Ovary (tissue), 9 donors: ENCODE results near the gene NT5C1A. TPM values are rescaled to one million over a fixed set of nuclear protein-coding genes. Genes with fewer than 3 reads are reported as not detected.

Experiments
- DNase-seq, 5 donors: peaks; one replicate each; pipeline ENCODE4 v3.0.0-alpha.2; 2019 to 2020
- H3K27ac ChIP-seq, 2 donors: fragments of 200-600 bp; one replicate each; pipeline versions ENCODE4 v1.5.1 to v1.8.0; 2019 to 2022
- H3K27me3 ChIP-seq: fragments of 200-600 bp; one replicate; pipeline ENCODE4 v1.8.0; 2022
- H3K36me3 ChIP-seq: fragments of 200-600 bp; sonication (generic); one replicate; pipeline ENCODE4 v1.5.1; 2019
- H3K4me1 ChIP-seq: one replicate; pipeline ENCODE4 v1.8.1; 2013; ENCODE audit warnings: mild to moderate bottlenecking, moderate library complexity; ENCODE audit not compliant: insufficient read depth
- H3K4me3 ChIP-seq: fragments of 200-600 bp; sonication (generic); one replicate; pipeline ENCODE4 v1.5.1; 2017
- H3K9me3 ChIP-seq, 2 donors: fragments of 200-600 bp in 1 of 2; sonication (generic) in 1 of 2; one replicate each; pipeline versions ENCODE4 v1.5.1 to v1.8.1; 2013 to 2019; ENCODE audit warnings: mild to moderate bottlenecking in 1 of 2, moderate library complexity in 1 of 2
- CTCF ChIP-seq, 3 donors: fragments of 450-650 bp in 2 of 3; fragments of 200-600 bp in 1 of 3; IDR thresholded peaks; one replicate each; pipeline versions ENCODE4 v1.5.1 to v1.8.0; 2016 to 2022; ENCODE audit warnings: antibody characterized with exemption in 3 of 3, mild to moderate bottlenecking in 1 of 3
- EP300 ChIP-seq: sonication (generic); formaldehyde crosslinking; IDR thresholded peaks from one replicate; pipeline ENCODE4 v1.6.1; 2017; ENCODE audit warnings: antibody characterized with exemption
- POLR2A ChIP-seq: fragments of 450-650 bp; IDR thresholded peaks from one replicate; pipeline ENCODE4 v1.6.1; 2017; ENCODE audit warnings: antibody characterized with exemption, mild to moderate bottlenecking, moderate library complexity
- WGBS, 3 donors: extraction: QIAGEN DNeasy Blood & Tissue Kit in 1 of 3; methylation state at CpG; one replicate each; pipeline versions ENCODE4 v1.1.5 to v1.1.7; 2013 to 2017; 5-methylcytosine and 5-hydroxymethylcytosine counted together
- intact Hi-C, 4 donors: fragments of 100-400 bp; cut with DNase I; formaldehyde crosslinking; loops; one replicate each; pipeline versions ENCODE4 v1.11.0 to v1.15.1; 2022 to 2023
- polyA plus RNA-seq, 2 donors: library from polyadenylated mRNA; stranded (reverse); fragments of 200-250 nt in 1 of 2; fragments of 350-450 nt in 1 of 2; fragmentation: Illumina TruSeq in 1 of 2; extraction: RNeasy Lipid Tissue Mini Kit (QIAGEN cat#74804) in 1 of 2; gene quantifications; one replicate each; pipeline ENCODE4 v1.2.3, GENCODE V29; 2013 to 2014
- total RNA-seq, 7 donors: library from RNA; depleted of rRNA in 2 of 7; stranded (reverse); fragments of >200 nt in 2 of 7; fragmentation: NEBNext Ultra II Directional in 3 of 7; extraction: Animal tissue kit (Norgen Biotek cat#: 25700) in 3 of 7; gene quantifications; one replicate each; pipeline versions ENCODE4 v1.1.0 to v1.2.4, GENCODE V29; 2016 to 2023
- donor health status: DM: no; HTN: no; CAD: no; lungs with moderate emphysema.
- donor health status: DM: no; HTN: no; CAD: no.
- donor health status: Bipolar disorder and iron deficiency.
- donor health status: DM: yes; HTN: yes; CAD: no.
- donor health status: DM: no; HTN: no; CAD: no.
- donor health status: DM: yes; HTN: yes; CAD: no.

Gene NT5C1A
- total and polyA plus RNA-seq, 9 donors: 0.15 to 2.4 (median 1.5) TPM; not detected in 2

GRCh38 chr1:39666772-39667171 is 5.1 kb downstream of the NT5C1A start:
- Histone ChIP-seq H3K9me3 (no peaks in the 10 kb centered on the region), H3K27me3 (no peaks in the 10 kb centered on the region), H3K4me3 (no peak overlapping the region), H3K36me3 (no peaks in the 10 kb centered on the region), H3K27ac (no peak overlapping the region), H3K4me1 (no peaks in the 10 kb centered on the region)
- TF ChIP-seq EP300 (no peak), CTCF (IDR thresholded peaks at IDR 0.05) (no peak), POLR2A (no peak)
- DNase-seq: no peak
- intact Hi-C loops: loop anchor here in 1 of 4 donors (10.0 kb wide), 1 partner anchor 48 kb away; no protein-coding TSS in a partner anchor
- WGBS, 3 donors: 84 to 91% (median 87%) methylated on average over 3 of the region's 3 CpGs

GRCh38 chr1:39663559-39663958 is 8.3 kb downstream of the NT5C1A start:
- intact Hi-C loops: loop anchor here in 1 of 4 donors (10.0 kb wide), 1 partner anchor 51 kb away; no protein-coding TSS in a partner anchor
- H3K4me1 ChIP-seq: no peaks in the 10 kb centered on the region
- H3K27me3 ChIP-seq: no peaks in the 10 kb centered on the region
- TF ChIP-seq EP300 (no peak), POLR2A (no peak), CTCF (IDR thresholded peaks at IDR 0.05) (no peak)
- H3K27ac ChIP-seq: no peak overlapping the region
- H3K4me3 ChIP-seq: no peak overlapping the region
- no peaks in the 10 kb centered on the region for H3K36me3 ChIP-seq
- WGBS, 3 donors: 85 to 89% (median 88%) methylated on average over 8 of the region's 8 CpGs
- no peak for DNase-seq
- H3K9me3 ChIP-seq: no peaks in the 10 kb centered on the region

GRCh38 chr1:39662861-39663260 is 9.0 kb downstream of the NT5C1A start:
- no peaks in the 10 kb centered on the region for H3K36me3 ChIP-seq
- DNase-seq: no peak
- H3K27ac ChIP-seq: no peak overlapping the region
- TF ChIP-seq POLR2A (no peak), CTCF (IDR thresholded peaks at IDR 0.05) (no peak), EP300 (no peak)
- no peaks in the 10 kb centered on the region for H3K27me3 ChIP-seq
- peaks cover under 1% of the 10 kb centered on the region for H3K4me1 ChIP-seq
- 89 to 96% (median 96%) methylated on average over 1 of the region's 1 CpG for WGBS, 3 donors
- no peak overlapping the region for H3K4me3 ChIP-seq
- no peaks in the 10 kb centered on the region for H3K9me3 ChIP-seq
- intact Hi-C loops: loop anchor here in 1 of 4 donors (10.0 kb wide), 1 partner anchor 52 kb away; no protein-coding TSS in a partner anchor

- Histone ChIP-seq H3K27ac (no peak overlapping the region), H3K4me3 (no peak overlapping the region), H3K27me3 (no peaks in the 10 kb centered on the region), H3K4me1 (peaks cover 2% of the 10 kb centered on the region), H3K9me3 (no peaks in the 10 kb centered on the region), H3K36me3 (no peaks in the 10 kb centered on the region)
- TF ChIP-seq POLR2A (no peak), EP300 (no peak), CTCF (IDR thresholded peaks at IDR 0.05) (no peak)
- DNase-seq: no peak
- intact Hi-C loops: no loop called here
- 84 to 90% (median 85%) methylated on average over 5 of the region's 5 CpGs for WGBS, 3 donors
Measured at GRCh38 chr1:39659538-39659937, 12.4 kb downstream of the NT5C1A start.
